ENCODE results near the gene DIP2B. TPM values are rescaled to one million over a fixed set of nuclear protein-coding genes. Genes with fewer than 3 reads are reported as not detected.

The DIP2B gene
- total RNA-seq, 1 experiment from 2014 or later = 26.1 TPM

DNA sequence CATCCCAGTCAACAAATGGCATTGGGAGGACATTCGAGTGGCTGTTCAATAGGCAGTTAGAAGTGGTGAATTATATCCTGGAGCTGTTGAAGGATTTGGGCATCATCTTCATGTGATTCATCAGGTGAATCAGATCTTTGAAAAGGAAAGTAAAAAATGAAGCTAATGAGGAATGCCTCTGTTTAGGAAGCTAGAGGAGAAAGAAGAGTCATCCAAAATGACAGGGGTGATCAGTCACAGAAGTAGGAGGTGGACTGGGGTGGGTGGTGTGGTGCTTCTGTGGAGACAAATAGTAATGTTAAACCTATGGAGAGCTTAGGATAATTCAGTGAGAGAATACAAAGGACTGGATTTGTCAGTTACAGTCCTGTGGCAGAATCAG lies 32.7 kb downstream of the DIP2B start:
- ATAC-seq (no peak), DNase-seq (ENCODE audit: low spot score) (no peak)
- Mint-ChIP-seq H3K4me1 (peaks cover 30% of the 10 kb centered on the region), H3K27me3 (ENCODE audit: low read depth) (no peaks in the 10 kb centered on the region), H3K4me3 (no peak overlapping the region), H3K36me3 (no peaks in the 10 kb centered on the region), H3K27ac (peak overlapping the region; percentile 95), H3K9me3 (no peaks in the 10 kb centered on the region)
- ChIA-PET CTCF (interaction anchor here (0.7 to 4.7 kb wide), 7 partner anchors 10 to 106 kb away, joined by 3 to 20 read pairs (median 3); partner anchors contain the start of gene DIP2B), POLR2A (no interaction called here)
- TF ChIP-seq MYBL2 (CRISPR knock-in tag; IDR thresholded peaks at IDR 0.05) (no peak), ZNF425 (CRISPR knock-in tag; conservative IDR thresholded peaks at IDR 0.05) (no peak), OVOL2 (CRISPR knock-in tag; IDR thresholded peaks at IDR 0.05; ENCODE audit: borderline replicate concordance) (no peak)

- DNase-seq (ENCODE audit: low spot score) (no peak), ATAC-seq (no peak)
- H3K27ac Mint-ChIP-seq = peak overlapping the region; percentile 95
- POLR2A ChIA-PET = no interaction called here
- peaks cover 30% of the 10 kb centered on the region for H3K4me1 Mint-ChIP-seq
- no peak for TF ChIP-seq ZNF263 (CRISPR knock-in tag; IDR thresholded peaks at IDR 0.05; ENCODE audit: low read depth)
- no peak for TF ChIP-seq MAX (CRISPR knock-in tag; IDR thresholded peaks at IDR 0.05)
- no peak for TF ChIP-seq NR1H2 (CRISPR knock-in tag; IDR thresholded peaks at IDR 0.05)
- TF ChIP-seq NFYB (CRISPR knock-in tag; conservative IDR thresholded peaks at IDR 0.05; ENCODE audit: low read depth) = no peak
- TF ChIP-seq SOX15 (CRISPR knock-in tag; IDR thresholded peaks at IDR 0.05) = no peak
- TF ChIP-seq OVOL2 (CRISPR knock-in tag; IDR thresholded peaks at IDR 0.05; ENCODE audit: borderline replicate concordance) = no peak
- TF ChIP-seq ZMAT4 (CRISPR knock-in tag; IDR thresholded peaks at IDR 0.05) = no peak
- no peak for TF ChIP-seq ZNF281 (CRISPR knock-in tag; IDR thresholded peaks at IDR 0.05)
- no peak for TF ChIP-seq ZNF232 (CRISPR knock-in tag; IDR thresholded peaks at IDR 0.05)
- TF ChIP-seq, protein P1, sequence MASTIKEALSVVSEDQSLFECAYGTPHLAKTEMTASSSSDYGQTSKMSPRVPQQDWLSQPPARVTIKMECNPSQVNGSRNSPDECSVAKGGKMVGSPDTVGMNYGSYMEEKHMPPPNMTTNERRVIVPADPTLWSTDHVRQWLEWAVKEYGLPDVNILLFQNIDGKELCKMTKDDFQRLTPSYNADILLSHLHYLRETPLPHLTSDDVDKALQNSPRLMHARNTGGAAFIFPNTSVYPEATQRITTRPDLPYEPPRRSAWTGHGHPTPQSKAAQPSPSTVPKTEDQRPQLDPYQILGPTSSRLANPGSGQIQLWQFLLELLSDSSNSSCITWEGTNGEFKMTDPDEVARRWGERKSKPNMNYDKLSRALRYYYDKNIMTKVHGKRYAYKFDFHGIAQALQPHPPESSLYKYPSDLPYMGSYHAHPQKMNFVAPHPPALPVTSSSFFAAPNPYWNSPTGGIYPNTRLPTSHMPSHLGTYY (CRISPR knock-in tag; IDR thresholded peaks at IDR 0.05) = no peak
- TF ChIP-seq ZNF317 (CRISPR knock-in tag; IDR thresholded peaks at IDR 0.05; ENCODE audit: borderline replicate concordance, low read depth) = no peak
- TF ChIP-seq, protein P2, sequence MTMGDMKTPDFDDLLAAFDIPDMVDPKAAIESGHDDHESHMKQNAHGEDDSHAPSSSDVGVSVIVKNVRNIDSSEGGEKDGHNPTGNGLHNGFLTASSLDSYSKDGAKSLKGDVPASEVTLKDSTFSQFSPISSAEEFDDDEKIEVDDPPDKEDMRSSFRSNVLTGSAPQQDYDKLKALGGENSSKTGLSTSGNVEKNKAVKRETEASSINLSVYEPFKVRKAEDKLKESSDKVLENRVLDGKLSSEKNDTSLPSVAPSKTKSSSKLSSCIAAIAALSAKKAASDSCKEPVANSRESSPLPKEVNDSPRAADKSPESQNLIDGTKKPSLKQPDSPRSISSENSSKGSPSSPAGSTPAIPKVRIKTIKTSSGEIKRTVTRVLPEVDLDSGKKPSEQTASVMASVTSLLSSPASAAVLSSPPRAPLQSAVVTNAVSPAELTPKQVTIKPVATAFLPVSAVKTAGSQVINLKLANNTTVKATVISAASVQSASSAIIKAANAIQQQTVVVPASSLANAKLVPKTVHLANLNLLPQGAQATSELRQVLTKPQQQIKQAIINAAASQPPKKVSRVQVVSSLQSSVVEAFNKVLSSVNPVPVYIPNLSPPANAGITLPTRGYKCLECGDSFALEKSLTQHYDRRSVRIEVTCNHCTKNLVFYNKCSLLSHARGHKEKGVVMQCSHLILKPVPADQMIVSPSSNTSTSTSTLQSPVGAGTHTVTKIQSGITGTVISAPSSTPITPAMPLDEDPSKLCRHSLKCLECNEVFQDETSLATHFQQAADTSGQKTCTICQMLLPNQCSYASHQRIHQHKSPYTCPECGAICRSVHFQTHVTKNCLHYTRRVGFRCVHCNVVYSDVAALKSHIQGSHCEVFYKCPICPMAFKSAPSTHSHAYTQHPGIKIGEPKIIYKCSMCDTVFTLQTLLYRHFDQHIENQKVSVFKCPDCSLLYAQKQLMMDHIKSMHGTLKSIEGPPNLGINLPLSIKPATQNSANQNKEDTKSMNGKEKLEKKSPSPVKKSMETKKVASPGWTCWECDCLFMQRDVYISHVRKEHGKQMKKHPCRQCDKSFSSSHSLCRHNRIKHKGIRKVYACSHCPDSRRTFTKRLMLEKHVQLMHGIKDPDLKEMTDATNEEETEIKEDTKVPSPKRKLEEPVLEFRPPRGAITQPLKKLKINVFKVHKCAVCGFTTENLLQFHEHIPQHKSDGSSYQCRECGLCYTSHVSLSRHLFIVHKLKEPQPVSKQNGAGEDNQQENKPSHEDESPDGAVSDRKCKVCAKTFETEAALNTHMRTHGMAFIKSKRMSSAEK (CRISPR knock-in tag; IDR thresholded peaks at IDR 0.05; ENCODE audit: borderline replicate concordance) = no peak
- TF ChIP-seq, protein P3, sequence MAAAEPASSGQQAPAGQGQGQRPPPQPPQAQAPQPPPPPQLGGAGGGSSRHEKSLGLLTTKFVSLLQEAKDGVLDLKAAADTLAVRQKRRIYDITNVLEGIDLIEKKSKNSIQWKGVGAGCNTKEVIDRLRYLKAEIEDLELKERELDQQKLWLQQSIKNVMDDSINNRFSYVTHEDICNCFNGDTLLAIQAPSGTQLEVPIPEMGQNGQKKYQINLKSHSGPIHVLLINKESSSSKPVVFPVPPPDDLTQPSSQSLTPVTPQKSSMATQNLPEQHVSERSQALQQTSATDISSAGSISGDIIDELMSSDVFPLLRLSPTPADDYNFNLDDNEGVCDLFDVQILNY (CRISPR knock-in tag; IDR thresholded peaks at IDR 0.05) = no peak
- TF ChIP-seq MLX (CRISPR knock-in tag; IDR thresholded peaks at IDR 0.05) = no peak
- TF ChIP-seq ZNF423 (CRISPR knock-in tag; IDR thresholded peaks at IDR 0.05) = no peak
- TF ChIP-seq SMAD3 (CRISPR knock-in tag; IDR thresholded peaks at IDR 0.05; ENCODE audit: borderline replicate concordance) = no peak
- TF ChIP-seq TEAD4 (CRISPR knock-in tag; IDR thresholded peaks at IDR 0.05) = no peak
- TF ChIP-seq NFATC4 (CRISPR knock-in tag; IDR thresholded peaks at IDR 0.05) = no peak
- TF ChIP-seq ZNF416 (CRISPR knock-in tag; IDR thresholded peaks at IDR 0.05) = no peak
- TF ChIP-seq ZNF396 (CRISPR knock-in tag; IDR thresholded peaks at IDR 0.05; ENCODE audit: borderline replicate concordance) = no peak
- H3K4me3 Mint-ChIP-seq = no peak overlapping the region
- H3K36me3 Mint-ChIP-seq = no peaks in the 10 kb centered on the region
- H3K27me3 Mint-ChIP-seq (ENCODE audit: low read depth) = no peaks in the 10 kb centered on the region
- CTCF ChIA-PET = interaction anchor here (0.9 to 4.7 kb wide), 6 partner anchors 9 to 105 kb away, joined by 3 to 20 read pairs (median 4); partner anchors contain the start of gene DIP2B
- no peaks in the 10 kb centered on the region for H3K9me3 Mint-ChIP-seq
These were observed 33.4 kb downstream of the DIP2B start for GRCh38 chr12:50538182-50538581.
